ENCODE data around the gene WDR35.
"Not testable (repeated sequence)": the region's sequence is repeated elsewhere in the genome, so short reads cannot be mapped to it uniquely, and the experiment has no call there.

Gene WDR35

GRCh38 chr2:19894134-19894792, 95.6 kb downstream of the WDR35 start:
- DNase-seq (ENCODE audit: low read depth), result no peak

- no peak for DNase-seq (ENCODE audit: low read depth)
Observed at GRCh38 chr2:19893520-19894133, 96.3 kb downstream of the WDR35 start.

- not testable (repeated sequence) for DNase-seq (ENCODE audit: low read depth)
Observed at GRCh38 chr2:19891971-19892370, 97.9 kb downstream of the WDR35 start.

DNA sequence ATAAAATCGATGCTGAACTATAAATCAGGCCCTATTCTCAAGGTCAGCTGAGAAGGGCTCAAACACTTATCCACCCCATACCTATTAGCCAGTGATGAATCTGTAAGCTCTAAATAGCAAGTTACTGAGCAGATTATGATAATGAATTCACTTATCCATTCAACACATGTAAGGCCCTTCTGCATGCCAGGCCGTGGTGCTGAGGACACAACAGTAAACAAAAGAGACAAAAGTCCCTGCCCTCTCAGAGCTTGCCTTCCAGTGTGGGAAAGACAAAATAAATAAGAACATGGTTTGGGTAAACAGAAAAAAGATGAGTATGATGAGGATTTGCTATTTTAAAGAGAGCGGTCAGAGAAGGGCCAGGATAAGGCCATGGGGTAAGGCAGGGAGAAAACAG, 99.8 kb downstream of the WDR35 start:
- no peak for DNase-seq (ENCODE audit: low read depth)

GRCh38 chr2:19888831-19889230, 101.1 kb downstream of the WDR35 start:
- DNase-seq (ENCODE audit: low read depth), result no peak

DNA sequence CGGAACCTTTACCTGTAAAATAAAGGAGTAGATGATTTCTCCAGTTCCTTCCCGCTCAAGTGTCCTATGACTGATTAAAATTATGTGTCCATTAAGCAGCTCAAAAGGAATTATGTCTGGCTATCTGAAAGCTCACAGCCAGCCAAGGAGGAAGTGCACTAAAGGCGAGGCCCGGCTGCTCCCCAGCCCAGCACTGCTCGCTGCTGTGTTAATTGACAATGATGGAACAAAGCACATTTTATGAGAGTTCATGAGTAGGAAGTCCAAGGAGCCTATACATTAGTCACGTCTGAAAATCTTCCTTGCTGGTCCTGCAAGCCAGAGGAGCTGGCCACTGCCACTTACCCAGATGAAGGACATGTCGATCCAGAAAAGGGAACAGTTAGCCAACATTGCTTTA, 102.4 kb downstream of the WDR35 start:
- no peak for DNase-seq (ENCODE audit: low read depth)

GRCh38 chr2:19886261-19886660, 103.6 kb downstream of the WDR35 start:
- DNase-seq (ENCODE audit: low read depth), result no peak

GRCh38 chr2:19885791-19886190, 104.1 kb downstream of the WDR35 start:
- DNase-seq (ENCODE audit: low read depth), result no peak

GRCh38 chr2:19883971-19884720, 105.8 kb downstream of the WDR35 start:
- no peak for DNase-seq (ENCODE audit: low read depth)

- no peak for DNase-seq (ENCODE audit: low read depth)
Observed at GRCh38 chr2:19883486-19883885, 106.4 kb downstream of the WDR35 start.

DNA sequence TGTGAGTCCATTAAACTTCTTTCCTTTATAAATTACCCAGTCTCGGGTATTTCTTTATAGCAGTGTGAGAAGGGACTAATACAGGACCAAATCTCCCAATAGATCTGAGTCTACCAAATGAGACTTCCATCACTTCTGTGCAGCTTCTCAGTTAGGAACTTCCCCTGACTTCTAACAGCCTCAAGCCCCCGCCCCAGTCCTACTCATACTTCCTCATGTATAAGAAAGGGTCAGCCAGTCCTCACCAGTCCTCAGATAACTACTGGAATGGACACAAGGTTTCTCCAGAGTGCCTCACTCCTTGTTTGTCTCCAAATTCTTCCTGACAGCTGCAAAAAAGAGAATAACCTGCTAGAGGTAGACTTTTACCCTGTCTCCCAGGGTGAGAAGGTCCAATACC, 107.6 kb downstream of the WDR35 start:
- no peak for DNase-seq (ENCODE audit: low read depth)

DNA sequence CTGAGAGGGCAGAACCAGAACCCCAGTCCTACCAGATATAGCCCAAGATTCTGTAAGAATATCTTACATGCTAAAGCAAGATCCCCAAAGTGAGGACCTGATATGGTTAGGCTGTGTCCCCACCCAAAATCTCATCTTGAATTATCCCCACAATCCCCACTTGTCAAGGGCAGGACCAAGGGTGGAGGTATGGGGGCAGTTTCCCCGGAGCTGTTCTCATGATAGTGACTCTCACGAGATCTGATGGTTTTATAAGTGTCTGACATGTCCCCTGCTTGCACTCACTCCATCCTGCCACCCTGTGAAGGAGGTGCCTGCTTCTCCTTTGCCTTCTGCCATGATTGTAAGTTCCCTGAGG, 108.0 kb downstream of the WDR35 start:
- DNase-seq (ENCODE audit: low read depth), result no peak

DNA sequence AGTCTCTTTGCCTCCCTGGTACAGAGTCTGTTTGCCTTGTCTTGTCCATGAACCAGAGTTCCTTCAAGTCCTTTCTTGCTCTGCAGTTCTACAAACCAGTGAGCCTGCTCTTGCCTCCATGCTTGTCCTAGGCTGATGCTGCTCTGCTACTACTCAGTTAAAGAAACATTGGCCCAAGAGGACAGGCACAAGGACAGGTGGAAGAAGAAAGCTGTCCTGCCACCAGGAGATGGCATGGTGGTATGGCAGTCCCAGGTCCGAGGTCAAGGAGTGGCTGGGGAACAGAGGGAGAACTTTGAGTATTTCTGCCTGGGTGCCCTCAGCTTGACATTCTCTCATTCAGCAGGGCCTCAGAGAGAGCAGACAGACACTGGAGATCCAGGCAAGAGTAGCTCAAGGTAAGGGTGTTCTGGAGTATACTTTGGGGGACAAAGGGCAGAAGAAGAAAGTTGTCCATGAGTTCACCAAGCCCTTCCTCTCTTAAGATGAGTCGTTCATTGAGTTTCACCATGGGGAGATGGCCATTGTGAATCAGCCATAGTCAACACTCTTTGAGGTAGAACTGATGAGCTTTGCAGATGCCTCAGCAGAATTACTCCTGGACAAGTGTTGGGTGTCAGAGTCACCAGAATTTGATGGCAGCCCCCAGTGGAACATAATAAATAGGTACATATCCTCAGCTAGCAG, 108.5 kb downstream of the WDR35 start:
- DNase-seq (ENCODE audit: low read depth), result no peak

DNA sequence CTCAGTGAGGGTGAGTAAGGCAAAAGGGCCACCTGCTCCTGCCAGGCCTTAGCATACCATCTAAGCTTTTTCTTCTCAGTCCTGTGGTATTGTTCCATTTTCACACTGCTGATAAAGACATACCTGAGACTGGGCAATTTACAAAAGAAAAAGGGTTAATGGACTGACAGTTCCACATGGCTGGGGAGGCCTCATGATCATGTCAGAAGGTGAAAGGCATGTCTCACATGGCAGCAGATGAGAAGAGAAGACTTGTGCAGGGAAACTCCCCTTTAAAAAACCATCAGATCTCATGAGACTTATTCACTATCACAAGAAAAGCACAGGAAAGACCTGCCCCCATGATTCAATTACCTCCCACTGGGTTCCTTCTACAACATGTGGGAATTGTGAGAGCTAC, 109.7 kb downstream of the WDR35 start:
- not testable (repeated sequence) for DNase-seq (ENCODE audit: low read depth)

DNA sequence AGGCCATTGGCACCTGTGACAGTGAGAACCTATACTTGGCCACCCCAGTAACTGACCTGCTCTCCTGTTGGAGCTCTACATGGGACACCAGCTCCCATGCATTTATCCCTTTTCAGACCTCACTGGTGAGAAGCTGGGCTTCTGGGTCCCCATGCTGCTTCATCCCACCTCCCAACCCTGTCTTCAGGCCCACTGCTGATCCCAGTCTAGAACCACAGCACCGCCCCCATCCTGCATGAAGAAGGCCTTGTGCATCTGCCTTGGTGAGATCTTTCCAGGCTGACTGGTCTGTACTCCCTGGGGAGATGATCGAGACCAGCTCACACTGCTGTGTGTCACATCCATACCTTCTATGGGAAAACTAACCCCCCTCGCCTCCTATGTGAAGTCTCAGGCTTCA, 110.8 kb downstream of the WDR35 start:
- no peak for DNase-seq (ENCODE audit: low read depth)

- no peak for DNase-seq (ENCODE audit: low read depth)
Observed at GRCh38 chr2:19878268-19879046, 111.4 kb downstream of the WDR35 start.

DNA sequence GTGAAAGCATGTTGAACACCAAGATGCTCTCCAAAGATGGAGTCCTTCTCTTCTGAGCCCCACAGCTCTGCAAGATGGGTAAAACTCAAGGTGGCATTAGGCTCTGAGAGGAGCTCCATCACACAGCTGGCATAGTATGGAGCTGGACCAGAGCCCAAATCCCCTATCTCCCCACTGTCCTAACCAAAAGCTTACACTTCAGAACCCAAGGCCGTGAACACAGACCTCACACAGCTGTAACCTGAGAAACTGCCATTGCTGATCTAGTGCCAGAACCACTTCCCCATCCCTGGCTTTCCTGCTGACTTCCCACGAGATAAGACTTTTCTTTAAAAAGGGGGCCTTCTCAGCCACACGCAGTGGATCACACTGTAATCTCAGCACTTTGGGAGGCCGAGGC, 113.2 kb downstream of the WDR35 start:
- no peak for DNase-seq (ENCODE audit: low read depth)

DNA sequence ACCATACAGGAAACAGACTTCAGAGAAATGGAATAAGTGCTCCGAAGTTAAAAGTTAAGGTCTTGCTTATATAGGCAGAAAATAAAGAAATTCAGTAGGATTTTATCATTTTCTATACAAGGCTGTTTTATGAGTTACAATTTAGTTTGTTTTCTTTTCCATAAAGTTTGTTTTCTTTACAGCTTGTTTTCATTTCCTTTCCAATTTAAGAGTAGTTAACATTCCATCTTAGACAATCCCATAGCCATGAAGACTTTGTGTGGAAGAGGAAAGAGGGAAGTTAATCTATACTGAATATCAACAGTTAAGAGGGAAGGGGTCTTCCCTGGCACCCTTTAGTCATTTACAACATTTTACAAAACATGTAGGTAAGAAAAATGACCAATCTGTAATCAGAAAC, 114.6 kb downstream of the WDR35 start:
- DNase-seq (ENCODE audit: low read depth), result no peak

DNA sequence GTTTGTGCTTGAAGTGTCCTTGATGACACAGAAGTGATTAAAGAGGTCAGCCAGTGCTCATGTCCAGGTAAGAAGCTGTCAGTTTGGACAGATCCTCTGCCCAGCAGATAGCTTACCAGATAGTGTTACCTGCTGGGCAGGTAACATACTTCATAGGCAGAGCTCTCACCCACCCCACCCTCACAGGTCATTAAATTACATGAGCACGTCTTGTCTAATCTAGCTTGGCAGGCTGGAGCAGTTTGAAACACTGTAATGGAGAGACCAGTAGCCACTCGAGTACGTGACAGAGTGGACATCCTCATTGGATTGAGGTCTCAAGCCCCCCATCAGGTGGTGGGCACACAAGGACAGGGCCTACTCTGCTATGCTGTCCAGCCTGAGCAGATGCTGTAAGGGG, 115.2 kb downstream of the WDR35 start:
- no peak for DNase-seq (ENCODE audit: low read depth)

DNA sequence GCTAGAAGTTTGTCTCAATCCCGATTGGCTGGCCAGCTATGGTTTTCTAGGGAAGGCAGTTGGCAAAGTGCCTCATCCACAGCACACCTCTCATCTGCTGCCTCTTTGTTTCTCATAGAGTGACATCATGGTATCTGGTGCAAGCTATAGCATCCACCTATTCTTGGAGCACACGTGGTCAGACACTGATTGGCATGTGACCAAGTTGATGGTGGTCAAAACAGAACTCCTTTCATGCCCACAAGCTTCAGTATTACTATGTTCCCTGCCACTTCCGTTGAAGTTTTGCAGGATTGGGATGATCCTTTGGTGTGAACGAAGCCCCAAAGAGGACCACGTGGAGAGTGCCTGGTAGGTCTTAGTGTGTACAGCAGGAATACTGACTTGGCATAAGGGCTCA, 116.9 kb downstream of the WDR35 start:
- no peak for DNase-seq (ENCODE audit: low read depth)

DNA sequence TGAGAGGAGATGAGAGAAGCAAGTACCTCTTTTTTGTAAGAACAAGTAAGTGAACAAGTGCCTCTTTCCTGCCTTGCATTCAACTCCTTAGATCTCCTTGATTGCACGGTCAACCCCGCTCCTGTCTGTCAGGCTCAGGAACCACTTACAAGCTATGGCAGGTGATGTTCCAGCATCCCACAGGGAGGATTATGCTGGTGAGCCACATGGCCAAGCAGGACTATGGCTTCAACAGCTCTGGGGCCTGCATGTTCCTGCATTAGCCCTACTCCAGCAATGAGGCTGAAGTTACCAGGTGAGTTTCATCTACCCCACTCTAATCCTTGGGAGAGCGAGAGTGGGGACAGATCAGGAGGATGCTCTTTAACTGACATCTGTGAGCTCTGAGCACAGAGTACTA, 117.6 kb downstream of the WDR35 start:
- no peak for DNase-seq (ENCODE audit: low read depth)

- no peak for DNase-seq (ENCODE audit: low read depth)
Observed at GRCh38 chr2:19871836-19872235, 118.1 kb downstream of the WDR35 start.
